HG03439 (cell line): ENCODE measurements around the gene LAG3.

Experiments used
- ATAC-seq: cut with Tn5 transposase; IDR thresholded peaks from one replicate; pipeline ENCODE4 v1.9.1; 2021; ENCODE audit warnings: mild to moderate bottlenecking, moderate library complexity; ENCODE audit not compliant: unreplicated experiment

Gene LAG3

DNA sequence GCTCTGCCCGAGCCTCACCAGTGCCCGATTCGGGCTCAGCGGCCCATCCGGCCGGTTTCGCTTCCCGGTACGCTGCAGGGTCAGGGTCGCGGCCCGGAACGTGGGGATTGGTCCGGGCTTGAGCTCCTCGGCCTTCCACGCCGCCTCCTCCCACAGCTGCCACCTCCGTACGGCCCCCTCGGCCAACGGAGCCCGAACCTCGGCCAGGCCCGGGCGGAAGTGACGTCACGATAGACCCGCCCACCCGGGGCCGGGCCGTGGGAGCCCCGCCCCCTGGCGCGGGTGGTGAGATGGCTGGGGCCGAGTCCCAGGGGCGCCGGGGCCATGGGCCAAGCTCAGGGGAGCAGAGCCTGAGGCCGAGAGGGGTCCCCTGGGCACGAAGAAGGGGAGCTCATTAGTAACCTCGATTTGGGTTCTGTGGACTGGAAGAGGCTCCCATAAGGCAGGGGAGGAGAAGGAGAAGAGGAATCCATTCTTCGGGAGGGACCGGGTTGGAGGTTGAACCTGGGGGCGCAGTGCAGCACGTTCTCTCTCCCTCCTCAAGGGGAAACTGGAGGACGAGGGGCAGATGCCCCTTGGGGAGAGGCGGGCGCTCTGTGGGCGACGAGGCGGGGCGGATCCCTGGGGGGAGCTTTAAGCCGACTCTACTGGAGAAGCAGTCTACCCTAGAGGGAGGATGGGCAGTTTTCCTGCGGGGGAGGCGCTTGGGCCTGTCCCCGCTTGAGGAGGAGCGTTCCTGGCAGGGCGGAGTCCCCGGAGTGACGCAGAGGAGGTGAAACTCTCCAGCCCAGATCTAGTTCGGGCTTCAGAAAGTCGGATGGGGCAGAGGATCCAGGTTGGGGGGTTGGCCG lies 19.2 kb upstream of the LAG3 start, which contains the start of gene MLF2:
Gene MLF2, minus strand, starts transcription at position 221 of the 851 bp plus-strand sequence. CDS start 807 bp downstream, outside the sequence.
- peak; percentile 93 for ATAC-seq

DNA sequence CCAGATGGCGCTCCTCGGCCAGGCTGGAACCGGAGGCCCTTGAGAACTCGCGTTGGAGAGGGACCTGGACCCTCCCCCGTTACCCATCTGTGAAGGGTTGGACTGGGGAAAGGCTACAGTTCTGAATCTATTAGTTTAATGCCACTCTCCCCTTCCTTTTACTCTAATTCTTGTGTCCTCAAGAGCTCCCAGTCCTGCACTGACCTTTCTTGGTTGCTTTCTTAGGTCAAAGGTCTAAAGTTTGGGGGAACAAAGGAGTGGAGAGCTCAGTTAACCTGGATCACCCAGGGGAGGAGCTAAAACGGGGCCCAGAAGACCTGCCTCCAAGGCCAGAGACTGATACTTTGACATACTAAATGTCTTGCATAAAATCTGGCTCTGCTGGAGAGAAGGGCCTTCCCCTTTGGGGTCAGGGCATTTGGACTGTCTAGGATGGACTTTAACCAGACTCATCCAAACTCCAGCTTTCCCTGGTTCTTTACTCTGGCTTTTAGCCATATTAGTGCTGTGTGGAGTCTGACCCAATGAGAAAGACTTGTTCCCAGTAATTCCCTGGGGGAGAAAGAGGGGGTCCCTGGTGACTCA lies 18.5 kb upstream of the LAG3 start:
- ATAC-seq: no peak

- no peak for ATAC-seq
These were observed 17.9 kb upstream of the LAG3 start for GRCh38 chr12:6754411-6754810.

DNA sequence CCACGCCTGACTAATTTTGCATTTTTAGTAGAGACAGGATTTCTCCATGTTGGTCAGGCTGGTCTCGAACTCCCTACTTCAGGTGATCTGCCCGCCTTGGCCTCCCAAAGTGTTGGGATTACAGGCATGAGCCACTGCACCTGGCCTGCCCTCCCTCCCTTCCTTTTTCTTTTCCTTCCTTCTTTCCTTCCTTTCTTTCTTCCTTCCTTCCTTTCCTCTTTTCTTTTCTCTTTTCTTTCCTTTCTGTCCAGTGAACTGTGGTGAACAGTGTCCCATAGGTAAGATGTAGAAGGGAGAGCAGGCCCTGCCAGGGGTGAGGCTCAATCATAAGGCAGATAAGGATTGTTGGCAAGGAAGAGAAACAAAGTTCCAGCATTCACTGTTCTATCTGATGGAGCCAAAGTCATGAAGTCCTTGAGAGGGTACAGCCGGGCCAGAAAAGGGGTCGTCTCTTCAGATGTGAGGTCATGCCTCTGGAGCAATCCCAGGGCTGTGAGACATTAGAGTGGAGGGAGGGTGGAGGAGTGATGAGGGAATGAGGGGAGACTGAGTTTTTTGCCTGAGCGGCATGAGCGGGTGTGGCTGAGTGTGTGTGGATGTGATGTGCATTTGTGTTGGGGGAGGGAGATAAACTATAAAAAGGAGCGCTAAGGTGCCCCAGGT lies 15.2 kb upstream of the LAG3 start:
- ATAC-seq: no peak

DNA sequence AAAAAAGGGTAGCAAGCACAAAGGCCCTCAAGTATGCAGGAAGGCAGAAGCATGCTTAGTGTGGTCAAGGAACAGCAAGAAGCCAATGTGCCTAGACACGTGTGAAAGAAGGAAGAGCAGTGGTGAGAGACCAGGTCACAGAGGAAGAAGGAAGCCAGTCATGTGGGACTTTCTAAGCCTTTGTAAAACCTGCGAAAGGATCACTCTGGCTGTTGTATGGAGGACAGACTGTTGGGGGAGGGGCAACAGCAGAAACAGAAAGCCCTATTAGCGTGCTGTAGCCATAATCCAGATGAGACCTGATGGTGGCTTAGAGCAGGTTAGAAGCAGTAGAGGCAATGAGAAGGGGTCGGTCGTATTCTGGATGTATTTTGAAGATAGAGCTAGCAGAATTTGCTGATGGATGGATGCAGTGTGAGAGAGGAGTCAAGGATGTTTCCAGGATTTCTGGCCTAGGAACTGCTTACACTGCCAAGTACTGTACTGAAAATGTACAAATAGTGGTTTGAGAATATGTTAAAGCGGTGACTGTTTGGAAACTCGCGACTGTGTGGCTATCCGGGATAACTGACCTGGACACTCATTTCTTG lies 13.7 kb upstream of the LAG3 start:
- no peak for ATAC-seq

GRCh38 chr12:6759741-6760140 lies 12.6 kb upstream of the LAG3 start:
- ATAC-seq: no peak

GRCh38 chr12:6763380-6763779 lies 8.9 kb upstream of the LAG3 start:
- no peak for ATAC-seq

DNA sequence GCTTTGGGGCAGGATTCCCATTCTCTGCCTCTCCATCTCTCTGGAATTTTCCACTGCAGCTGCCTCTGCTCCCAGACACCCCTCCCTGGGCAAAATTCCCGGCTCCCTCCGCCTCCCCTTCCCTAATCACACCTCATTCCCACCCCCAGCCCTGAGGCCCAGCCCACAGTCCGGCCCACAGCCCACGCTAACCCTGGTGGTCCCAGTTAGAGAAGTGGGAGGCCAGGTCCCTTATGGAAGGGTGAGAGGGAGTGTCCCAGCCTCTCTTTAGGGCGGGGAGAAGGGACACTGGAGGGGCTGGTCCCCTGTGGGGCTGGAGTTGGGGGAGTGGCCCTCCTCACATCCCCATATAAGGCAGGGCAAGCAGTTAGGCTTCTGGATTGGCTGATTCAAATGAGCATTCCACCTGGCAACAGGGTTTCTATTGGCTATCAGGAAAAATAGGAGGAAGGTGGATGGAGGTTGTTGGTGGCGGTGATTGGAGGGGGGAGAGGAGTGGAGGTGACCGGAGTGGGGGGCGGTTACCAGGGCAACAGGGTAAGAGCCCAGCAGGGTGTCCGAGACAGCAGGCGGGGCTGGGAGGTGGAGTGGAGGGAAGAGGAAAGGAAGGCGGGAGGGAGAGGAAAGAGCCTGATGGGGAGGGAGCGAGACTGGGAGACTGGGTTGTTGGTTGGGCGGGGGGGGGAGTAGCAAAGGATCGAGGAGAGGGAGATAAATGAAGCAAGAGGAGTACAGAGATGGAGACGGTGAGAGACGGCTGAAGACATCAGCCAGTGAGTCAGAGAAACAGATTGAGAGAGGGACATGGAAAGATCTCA lies 8.1 kb upstream of the LAG3 start:
- ATAC-seq: peak; percentile 60

GRCh38 chr12:6765048-6765633 lies 7.2 kb upstream of the LAG3 start:
- ATAC-seq: no peak

DNA sequence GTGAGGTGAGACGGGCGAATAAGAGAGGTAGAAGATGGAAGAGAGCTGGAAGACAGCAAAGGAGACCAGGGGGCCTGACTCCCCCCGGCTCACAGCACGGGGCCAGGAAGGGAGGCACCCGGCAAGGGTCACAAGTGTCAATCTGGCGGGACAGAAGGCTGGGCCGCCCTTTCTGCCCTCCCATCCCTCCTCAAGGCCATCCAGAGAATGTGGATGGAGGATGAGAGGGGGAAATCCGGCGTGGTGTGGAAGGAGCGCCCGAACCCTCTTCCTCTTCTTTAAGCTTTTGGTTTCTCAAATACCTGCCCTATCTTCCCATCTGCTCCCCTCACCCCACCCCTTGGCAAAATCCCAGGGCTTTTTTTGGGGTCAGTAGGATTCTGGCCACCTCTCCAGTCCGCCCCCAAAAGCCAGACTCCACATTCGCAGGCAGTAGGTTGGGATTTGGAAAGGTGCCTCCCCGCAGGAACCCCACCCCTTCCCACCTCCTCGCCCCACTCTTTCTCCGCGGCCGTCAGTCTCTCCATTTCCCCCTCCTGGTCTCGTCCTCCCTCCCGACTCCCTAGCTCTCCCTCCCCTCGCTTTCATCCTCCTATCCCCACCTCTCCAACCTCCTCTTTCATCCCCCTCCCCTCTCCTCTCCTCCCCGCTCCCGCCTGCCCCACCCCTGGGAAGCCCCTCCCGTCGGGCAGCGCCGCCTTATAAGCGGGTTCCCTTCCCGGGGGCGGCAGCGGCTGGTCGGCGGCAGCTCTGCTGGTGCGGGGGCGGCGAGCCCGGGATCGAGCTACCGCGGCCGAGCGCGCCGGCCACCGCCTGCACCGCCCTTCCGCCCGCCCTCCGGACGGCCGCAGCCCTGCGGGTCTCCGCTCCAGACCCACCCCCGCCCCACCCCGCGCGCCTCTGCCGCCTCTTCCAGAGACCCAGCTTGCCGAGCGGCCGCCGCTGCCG lies 6.4 kb upstream of the LAG3 start, which contains the start of gene PTMS:
Gene PTMS, plus strand, starts transcription at position 730 of the 948 bp plus-strand sequence. CDS start 343 bp downstream, outside the sequence.
- ATAC-seq: peak; percentile 7

DNA sequence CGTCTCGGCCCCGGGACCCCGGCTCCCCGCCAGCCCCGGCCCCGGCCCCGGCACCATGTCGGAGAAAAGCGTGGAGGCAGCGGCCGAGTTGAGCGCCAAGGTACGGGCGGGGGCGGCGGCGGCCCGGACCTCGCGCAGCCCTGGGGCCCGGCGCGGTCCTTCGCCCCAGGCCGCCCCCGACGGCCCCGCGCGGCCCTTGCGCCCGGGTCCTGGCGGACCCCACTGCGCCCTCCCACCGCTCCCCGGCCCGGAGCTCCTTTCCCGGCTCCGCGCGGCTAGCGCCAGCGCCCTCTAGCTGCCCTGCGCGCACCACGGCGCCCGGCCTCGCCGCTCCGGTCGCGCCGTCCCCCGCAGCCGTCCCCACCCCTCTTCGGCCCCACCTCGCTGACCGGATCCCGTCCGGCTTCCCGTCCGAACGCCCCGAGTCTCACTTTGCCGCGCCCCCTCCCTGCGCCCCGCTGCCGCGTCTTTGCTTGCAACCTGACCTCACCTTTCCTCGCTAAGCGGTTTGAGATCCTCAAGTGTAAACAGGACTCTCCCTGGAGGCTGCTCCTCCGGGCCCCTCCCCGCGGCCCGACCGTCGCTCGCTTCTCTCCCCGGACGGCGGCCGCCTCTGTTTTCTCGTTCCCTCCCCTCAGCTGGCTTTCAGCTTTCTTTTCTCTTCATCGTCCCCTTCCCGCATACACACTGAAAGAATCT lies 5.5 kb upstream of the LAG3 start:
- peak; percentile 57 for ATAC-seq

DNA sequence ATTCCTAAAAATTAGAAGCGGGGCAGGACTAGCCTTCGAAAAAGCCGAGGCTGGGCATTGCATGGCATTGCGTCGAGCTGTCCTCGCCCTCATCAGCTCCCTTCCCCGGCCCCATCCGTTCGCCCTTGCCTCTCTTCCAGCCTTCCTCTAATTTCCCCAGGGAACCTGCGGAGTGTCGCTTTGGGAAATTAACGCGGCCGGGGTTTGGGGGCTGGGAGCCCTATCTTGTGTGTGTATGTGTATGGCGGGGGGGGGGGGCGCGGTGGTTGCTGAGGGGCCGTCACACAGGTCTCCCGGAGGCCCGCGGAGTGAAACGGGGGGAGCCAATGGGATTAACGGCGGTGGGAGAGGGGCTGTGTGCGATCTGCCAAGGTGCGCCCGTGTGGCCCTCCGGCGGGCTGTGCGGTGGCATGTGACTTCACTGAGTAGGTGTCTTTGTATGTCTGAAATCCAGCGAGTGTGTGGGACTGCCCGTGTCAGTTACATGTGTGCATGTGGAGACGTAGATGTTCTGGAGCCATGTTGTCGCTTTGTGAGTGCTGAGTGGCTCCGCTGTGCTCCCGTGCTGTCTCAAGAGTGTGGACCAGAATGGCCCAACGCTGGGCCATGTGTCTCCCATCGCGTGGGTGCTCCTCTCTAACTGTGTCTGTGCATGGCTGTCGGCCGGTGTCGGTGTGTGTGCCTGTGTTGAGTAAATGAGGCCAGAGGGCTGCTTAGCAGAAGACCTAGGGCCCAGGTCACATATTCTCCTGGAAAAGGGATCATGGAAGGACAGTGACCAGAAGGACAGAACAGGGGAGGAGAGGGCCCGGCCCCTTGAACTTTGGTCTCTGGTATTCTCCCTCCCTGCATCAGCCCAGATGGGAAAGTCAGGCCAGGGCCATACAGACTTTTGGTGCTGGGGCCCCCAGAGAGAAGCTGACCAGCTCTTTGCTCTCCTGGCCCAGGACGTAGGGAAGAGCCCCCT lies 4.7 kb upstream of the LAG3 start:
- ATAC-seq: no peak

DNA sequence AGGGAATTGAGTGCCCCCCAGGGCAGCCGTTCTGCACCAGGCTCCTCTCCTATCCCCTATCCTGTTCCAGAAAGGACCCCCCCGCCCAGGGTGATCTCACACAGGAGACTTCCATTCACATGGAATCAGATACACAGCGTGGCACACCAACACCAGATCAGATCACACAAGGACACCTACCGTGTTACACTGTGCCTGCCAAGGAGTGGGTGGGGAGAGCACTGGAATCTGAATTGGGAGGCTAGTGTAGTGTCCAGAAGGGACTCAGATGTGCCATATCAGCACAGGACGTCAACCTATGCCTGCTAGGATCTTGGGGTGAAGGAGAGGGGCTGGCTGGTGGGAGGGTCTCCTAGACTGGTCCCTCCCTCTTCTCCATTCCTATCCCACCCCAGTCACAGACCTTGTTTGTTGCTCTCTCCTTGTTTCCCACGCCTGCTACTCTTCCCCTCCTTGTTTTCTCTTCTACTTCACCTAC lies 3.8 kb upstream of the LAG3 start:
- ATAC-seq: no peak

DNA sequence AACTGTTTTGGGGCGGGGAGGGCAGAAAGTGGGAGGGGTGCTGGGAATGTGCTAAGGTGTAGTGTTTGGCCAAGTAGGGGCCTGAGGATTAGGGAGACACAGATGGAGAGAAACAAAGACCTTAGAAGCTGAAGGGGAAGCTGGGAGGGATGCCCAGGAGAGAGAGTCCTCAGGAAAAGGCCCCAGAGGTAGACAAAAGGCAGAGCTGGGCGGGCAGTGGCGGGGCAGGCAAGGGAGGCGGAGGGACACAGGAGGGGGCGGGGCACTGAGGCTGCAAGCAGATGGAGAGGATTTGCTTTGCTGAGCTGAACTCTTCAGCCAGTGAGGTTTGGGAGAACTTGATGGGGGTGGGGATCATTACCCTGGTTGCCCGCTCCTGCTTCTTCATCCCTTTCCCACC lies 3.3 kb upstream of the LAG3 start:
- ATAC-seq: no peak

DNA sequence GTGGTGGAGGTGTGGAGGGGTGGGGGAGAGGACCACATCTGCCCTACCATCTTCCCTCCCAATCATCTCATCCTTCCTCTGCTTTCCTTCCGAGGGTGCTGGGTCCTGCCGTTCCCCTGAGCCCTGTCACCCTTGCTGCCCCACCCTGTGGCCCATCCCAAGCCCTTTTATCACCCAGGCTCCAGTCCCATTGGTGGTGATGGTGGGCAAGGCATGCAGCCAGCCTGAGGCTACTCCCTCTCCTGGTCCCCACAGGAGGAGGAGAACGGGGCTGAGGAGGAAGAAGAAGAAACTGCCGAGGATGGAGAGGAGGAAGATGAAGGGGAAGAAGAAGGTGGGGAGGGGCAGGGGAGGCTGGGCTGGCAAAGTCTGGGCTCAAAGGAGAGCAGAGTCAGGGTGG lies 2.7 kb upstream of the LAG3 start:
- ATAC-seq: no peak

DNA sequence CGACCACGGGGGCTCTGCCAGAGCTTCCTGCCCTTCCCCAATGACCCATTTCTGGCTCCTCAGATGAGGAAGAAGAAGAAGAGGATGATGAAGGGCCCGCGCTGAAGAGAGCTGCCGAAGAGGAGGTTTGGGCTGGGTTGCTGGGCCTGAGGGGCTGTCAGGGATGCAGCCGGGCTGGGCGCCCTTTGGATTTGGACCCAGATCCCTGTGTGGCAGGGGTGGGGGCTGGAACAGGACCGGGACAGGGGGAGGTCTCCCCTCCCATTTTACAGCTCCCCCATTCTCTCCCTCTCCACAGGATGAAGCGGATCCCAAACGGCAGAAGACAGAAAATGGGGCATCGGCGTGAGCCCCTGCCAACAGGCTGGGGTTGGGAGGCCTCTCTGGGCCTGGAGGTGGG lies 2.2 kb upstream of the LAG3 start:
- no peak for ATAC-seq

DNA sequence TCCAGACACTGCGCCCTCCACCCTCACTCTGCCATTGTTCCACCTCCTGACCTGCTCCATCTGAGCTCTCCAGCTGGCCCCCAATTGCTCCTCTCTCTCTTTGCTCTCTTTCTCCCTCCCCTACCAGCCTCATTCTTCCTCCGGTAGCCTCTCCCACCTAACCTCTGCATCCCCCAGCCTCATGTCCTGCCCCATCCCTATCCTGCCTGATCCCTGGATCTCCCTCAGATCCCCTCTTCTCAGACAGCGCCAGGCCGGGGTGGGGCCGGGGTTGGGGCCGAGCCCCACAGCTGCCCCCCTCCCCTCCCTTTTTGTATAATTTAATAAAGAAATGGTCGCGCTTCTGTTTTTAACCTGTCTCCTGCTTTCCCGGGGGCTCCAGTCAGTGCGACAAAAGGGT lies 1.7 kb upstream of the LAG3 start:
- ATAC-seq: no peak
